ENCODE measurements around the gene IGSF6. TPM values are rescaled to one million over a fixed set of nuclear protein-coding genes. Genes with fewer than 3 reads are reported as not detected.
"Not testable (repeated sequence)": the region's sequence is repeated elsewhere in the genome, so short reads cannot be mapped to it uniquely, and the experiment has no call there.

The IGSF6 gene
- total RNA-seq = 0.29 and 0.46 TPM in 2 replicates

- ChIA-PET CTCF (interaction anchor here (0.6 kb wide), 1 partner anchor 20 kb away, joined by 3 read pairs; no protein-coding TSS in a partner anchor), POLR2A (no interaction called here)
- H3K4me3 Mint-ChIP-seq = peak within 1 kb of the TSS; percentile 38
- H3K36me3 Mint-ChIP-seq (ENCODE audit: low read depth) = peaks cover 16% of the 10 kb centered on the region
- H3K4me1 Mint-ChIP-seq = peaks cover 87% of the 10 kb centered on the region
- no peaks in the 10 kb centered on the region for H3K27me3 Mint-ChIP-seq
- no peaks in the 10 kb centered on the region for H3K9me3 Mint-ChIP-seq
- TF ChIP-seq CTCF (IDR thresholded peaks at IDR 0.05) = no peak
- no peak within 1 kb of the TSS for H3K27ac Mint-ChIP-seq
- intact Hi-C loops (cut with micrococcal nuclease) = no loop called here
- DNase-seq = no peak
- ATAC-seq (ENCODE audit: low read depth) = no peak
Observed at GRCh38 chr16:21652453-21652852, at the start of gene IGSF6. Gene IGSF6 (minus strand): TSS chr16:21652608. CDS start chr16:21652598, 10 bp downstream.

- no peaks in the 10 kb centered on the region for H3K9me3 Mint-ChIP-seq
- no peak for ATAC-seq (ENCODE audit: low read depth)
- H3K27ac Mint-ChIP-seq = no peak overlapping the region
- intact Hi-C loops (cut with micrococcal nuclease) = loop anchor here (10.0 kb wide), 2 partner anchors 104 to 1734 kb away; no protein-coding TSS in a partner anchor
- H3K4me3 Mint-ChIP-seq = no peak overlapping the region
- ChIA-PET CTCF (interaction anchor here (1.4 kb wide), 1 partner anchor 44 kb away, joined by 7 read pairs; no protein-coding TSS in a partner anchor), POLR2A (no interaction called here)
- peaks cover 15% of the 10 kb centered on the region for H3K4me1 Mint-ChIP-seq
- no peak for TF ChIP-seq CTCF (IDR thresholded peaks at IDR 0.05)
- H3K27me3 Mint-ChIP-seq = peaks cover 3% of the 10 kb centered on the region
- no peaks in the 10 kb centered on the region for H3K36me3 Mint-ChIP-seq (ENCODE audit: low read depth)
- DNase-seq = no peak
Observed at GRCh38 chr16:21701271-21701670, 48.9 kb upstream of the IGSF6 start.

GRCh38 chr16:21698169-21699032 is 46.0 kb upstream of the IGSF6 start:
- intact Hi-C loops (cut with micrococcal nuclease) = no loop called here
- no peak for ATAC-seq (ENCODE audit: low read depth)
- Mint-ChIP-seq H3K4me1 (peaks cover 5% of the 10 kb centered on the region), H3K27ac (no peak overlapping the region), H3K36me3 (ENCODE audit: low read depth) (no peaks in the 10 kb centered on the region), H3K9me3 (no peaks in the 10 kb centered on the region), H3K4me3 (no peak overlapping the region), H3K27me3 (peaks cover under 1% of the 10 kb centered on the region)
- no peak for DNase-seq
- ChIA-PET POLR2A (no interaction called here), CTCF (interaction anchor here (0.9 to 1.3 kb wide), 3 partner anchors 41 to 111 kb away, joined by 3 to 4 read pairs (median 3); no protein-coding TSS in a partner anchor)
- no peak for TF ChIP-seq CTCF (IDR thresholded peaks at IDR 0.05)

GRCh38 chr16:21697032-21697431 is 44.6 kb upstream of the IGSF6 start:
- no peaks in the 10 kb centered on the region for H3K27me3 Mint-ChIP-seq
- DNase-seq (no peak), ATAC-seq (ENCODE audit: low read depth) (no peak)
- TF ChIP-seq CTCF (IDR thresholded peaks at IDR 0.05) = no peak
- no peaks in the 10 kb centered on the region for H3K4me1 Mint-ChIP-seq
- H3K27ac Mint-ChIP-seq = no peak overlapping the region
- no peaks in the 10 kb centered on the region for H3K36me3 Mint-ChIP-seq (ENCODE audit: low read depth)
- intact Hi-C loops (cut with micrococcal nuclease) = no loop called here
- no peak overlapping the region for H3K4me3 Mint-ChIP-seq
- ChIA-PET POLR2A (no interaction called here), CTCF (no interaction called here)
- no peaks in the 10 kb centered on the region for H3K9me3 Mint-ChIP-seq

- peaks cover 3% of the 10 kb centered on the region for H3K9me3 Mint-ChIP-seq
- H3K4me1 Mint-ChIP-seq = no peaks in the 10 kb centered on the region
- intact Hi-C loops (cut with micrococcal nuclease) = no loop called here
- H3K27me3 Mint-ChIP-seq = peaks cover 4% of the 10 kb centered on the region
- TF ChIP-seq CTCF (IDR thresholded peaks at IDR 0.05) = no peak
- CTCF ChIA-PET = no interaction called here
- DNase-seq (no peak), ATAC-seq (ENCODE audit: low read depth) (no peak)
- no peaks in the 10 kb centered on the region for H3K36me3 Mint-ChIP-seq (ENCODE audit: low read depth)
- no peak overlapping the region for H3K27ac Mint-ChIP-seq
- H3K4me3 Mint-ChIP-seq = no peak overlapping the region
- POLR2A ChIA-PET = no interaction called here
Observed at GRCh38 chr16:21694609-21695008, 42.2 kb upstream of the IGSF6 start.

- H3K36me3 Mint-ChIP-seq (ENCODE audit: low read depth); ATAC-seq (ENCODE audit: low read depth); CTCF ChIA-PET; H3K27ac Mint-ChIP-seq; intact Hi-C loops (cut with micrococcal nuclease); H3K4me3 Mint-ChIP-seq; H3K27me3 Mint-ChIP-seq; H3K9me3 Mint-ChIP-seq; H3K4me1 Mint-ChIP-seq; DNase-seq: not testable (repeated sequence)
- POLR2A ChIA-PET = interaction anchor here (1.2 kb wide), 1 partner anchor 13 kb away, joined by 4 read pairs; no protein-coding TSS in a partner anchor
Observed at GRCh38 chr16:21690967-21691366, 38.6 kb upstream of the IGSF6 start.

Measured in activated B cell treated with CpG ODN at 0.5 μM for 24 hours (primary cell).